ENCODE results near the gene S100A3.
A peak's percentile ranks its signal among the peaks of the same experiment; 100 is the strongest.
"Not testable (repeated sequence)": the region's sequence is repeated elsewhere in the genome, so short reads cannot be mapped to it uniquely, and the experiment has no call there.

S100A3 gene

DNA sequence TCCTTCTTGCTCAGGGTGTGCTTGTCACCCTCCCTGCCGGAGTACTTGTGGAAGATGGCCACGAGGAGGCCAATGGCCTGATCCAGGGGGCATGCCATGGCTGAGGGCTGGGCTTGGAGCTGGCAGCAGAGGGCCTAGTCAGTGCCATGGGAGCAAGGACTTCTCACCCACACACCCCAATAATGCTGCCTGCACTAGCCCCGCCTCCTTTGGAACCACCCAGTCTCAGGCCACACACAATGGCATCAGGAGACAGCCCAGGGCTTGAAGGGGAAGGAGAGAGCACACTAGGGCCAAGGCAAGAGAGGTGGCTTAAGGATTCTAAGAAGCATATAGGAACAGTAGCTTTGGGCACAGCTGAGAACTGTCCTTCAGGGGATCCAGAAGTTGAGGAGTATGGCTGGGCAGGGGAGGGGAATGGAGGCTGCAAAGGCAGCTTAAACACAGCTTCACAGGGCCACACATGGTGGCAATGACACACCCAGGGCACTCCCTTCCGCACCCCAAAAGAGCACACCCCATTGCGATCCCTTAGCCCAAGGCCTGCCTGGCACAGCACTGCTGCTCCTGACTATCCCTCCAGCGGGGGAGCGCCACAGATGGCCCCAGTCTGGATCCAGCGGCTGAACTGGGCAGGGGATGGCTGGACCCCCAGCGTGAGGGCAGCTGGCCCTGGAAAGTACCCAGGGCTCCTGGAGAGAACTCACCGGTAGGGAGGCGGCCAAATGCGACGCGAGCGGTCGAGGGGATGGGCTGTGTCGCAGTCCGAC, 13.6 kb downstream of the S100A3 start, which contains the start of gene S100A6:
Gene S100A6 (minus strand): TSS at position 750 of the 770 bp plus-strand sequence. CDS start 652 bp downstream, at position 98.
- peak in 1 of 2 donors; percentile 21 for DNase-seq (ENCODE audit: low read depth in 2 of 2)

DNA sequence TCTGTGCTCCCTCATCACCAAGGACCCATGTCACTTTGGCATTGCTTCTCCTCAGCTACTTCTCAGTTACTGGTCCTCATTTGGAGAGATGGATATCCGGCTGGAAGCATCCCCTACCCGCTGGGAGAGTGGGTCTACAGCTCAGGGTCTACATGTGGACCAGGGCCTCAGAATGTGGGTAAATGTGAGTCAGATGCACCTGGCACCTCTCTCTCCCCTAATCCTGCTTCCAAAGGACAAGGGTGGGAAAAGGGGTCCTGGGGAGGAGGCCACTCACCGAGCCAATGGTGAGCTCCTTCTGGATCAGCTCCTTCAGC, 14.2 kb downstream of the S100A3 start:
- DNase-seq (ENCODE audit: low read depth in 2 of 2) = no peak

DNA sequence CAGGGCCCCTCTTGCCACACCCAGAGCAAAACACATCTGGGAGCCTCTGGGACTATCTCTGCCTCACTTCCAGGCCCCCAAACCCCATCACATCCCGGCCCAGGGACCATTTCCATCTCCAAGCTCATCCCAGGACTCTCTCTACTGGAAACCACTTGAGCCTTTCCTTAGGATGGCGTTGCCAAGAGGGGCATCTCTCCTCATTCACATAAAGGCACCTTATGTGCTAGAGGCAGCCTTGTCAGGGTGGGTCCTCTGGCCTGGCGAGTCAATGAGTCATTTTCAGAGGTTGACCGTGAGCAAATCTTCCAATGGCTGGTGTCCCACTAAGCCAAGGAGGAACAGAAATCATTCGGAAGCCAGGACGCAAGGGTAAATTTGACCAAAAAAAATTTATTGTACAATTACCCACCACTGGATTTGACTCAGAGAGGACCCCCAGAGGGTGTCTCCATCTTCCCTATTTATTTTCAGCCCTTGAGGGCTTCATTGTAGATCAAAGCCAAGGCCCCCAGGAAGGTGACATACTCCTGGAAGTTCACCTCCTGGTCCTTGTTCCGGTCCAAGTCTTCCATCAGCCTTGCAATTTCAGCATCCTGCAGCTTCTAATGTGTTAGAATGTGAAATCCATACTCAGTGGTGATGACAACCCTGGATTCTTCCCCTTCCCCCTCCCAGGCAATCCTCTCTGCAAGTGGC, 14.7 kb downstream of the S100A3 start:
- no peak for DNase-seq (ENCODE audit: low read depth in 2 of 2)

DNA sequence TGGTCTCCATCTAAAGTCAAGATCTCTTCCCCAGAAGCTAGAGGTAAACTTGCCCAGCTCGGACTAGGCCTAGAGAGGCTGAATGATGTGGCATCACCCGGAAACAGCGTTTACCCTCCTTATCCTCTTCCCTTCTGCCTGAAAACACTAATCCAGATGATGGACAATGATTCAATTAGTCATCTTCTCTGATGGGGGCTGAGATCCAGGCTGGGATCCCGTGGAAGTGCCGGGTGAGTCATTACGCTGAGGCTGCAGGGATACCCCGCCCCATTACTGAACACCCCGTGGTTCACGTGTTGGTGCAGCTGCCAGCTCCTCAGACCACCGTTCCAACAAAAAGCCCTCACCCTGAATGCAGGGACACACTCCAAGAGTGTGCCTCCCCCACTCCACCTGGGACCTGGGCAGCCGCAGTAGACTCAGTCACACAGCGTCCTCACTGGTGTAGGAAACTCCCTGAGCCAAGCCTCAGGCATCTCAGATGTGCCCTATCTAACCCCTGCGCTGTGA, 15.3 kb downstream of the S100A3 start:
- DNase-seq (ENCODE audit: low read depth in 2 of 2) = no peak

DNA sequence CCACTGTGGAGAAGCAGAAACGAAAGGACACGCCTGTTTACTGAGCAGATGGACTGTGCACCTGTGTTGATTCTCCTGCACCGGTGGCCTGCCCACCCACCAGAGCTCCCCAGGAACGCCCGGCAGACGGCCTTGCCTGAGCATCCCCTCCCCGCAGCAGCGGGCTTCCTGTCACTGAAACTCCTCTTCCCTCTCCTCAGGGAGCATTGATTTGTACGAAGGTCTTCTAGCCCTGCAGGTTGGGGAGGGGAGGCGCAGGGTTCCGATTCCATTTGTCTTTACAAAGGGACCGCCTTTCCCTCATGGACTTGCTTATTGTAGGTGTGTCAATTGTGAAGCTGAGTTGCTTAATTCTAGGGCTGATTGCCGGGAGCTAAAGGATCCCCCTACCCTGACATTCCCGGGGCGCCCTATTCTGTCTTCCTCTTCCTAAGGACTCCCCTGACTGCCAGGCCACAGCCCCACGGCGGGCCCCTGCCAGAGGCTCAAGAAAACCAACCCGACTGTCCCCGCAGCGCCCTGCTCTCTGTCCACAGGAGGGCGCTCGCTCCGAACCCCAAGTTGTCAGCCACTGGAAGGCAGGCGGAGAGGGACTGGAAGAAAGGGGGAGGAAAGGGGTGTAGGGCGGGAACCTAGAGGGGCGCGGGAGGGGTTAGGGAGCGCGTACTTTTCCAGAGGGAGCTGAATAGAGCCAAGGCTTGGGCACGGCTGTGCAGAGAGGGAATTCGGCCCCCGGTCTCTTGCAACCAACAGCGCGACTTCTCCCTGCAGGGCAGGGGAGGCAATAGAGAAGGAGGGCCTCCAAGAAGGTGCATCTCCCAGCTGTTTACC, 16.1 kb downstream of the S100A3 start:
- DNase-seq (ENCODE audit: low read depth in 2 of 2) = peak; percentile 48 to 54

DNA sequence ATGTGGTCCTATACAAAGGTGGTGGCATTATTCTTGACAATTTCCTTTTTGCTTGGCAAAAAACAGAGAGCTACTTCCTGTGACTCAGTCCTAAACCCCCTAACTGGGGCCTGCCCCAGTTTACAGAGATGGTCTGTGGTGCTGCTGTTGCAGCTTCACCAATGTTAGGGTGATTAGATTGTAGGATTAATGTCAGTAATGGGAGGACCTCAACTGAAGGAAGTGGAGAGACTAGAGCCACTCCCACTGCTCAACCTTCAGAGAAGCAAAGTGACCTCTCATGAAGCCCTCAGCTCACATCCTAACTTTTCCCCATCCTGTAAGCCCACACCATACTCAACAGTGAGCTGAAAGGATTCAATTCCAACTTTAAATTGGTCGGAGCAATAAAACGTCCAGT, 16.9 kb downstream of the S100A3 start:
- DNase-seq (ENCODE audit: low read depth in 2 of 2) = peak in 1 of 2 donors; percentile 21

DNA sequence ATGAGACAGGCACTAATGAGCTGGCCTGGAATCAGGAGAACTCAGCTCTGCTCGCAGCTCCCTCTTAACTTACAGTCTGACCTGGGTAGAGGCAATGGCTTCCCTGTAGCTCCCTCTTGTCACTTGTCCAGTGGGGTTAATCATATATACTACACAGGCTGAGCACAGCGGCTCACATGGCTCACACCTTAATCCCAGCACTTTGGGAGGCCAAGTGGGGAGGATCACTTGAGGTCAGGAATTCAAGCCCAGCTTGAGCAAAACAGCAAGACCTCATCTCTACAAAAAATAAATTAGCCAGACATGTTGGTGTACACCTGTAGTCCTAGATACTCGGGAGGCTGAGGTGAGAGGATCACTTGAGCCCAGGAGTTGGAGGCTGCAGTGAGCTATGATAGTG, 17.4 kb downstream of the S100A3 start:
- DNase-seq (ENCODE audit: low read depth in 2 of 2) = no peak

DNA sequence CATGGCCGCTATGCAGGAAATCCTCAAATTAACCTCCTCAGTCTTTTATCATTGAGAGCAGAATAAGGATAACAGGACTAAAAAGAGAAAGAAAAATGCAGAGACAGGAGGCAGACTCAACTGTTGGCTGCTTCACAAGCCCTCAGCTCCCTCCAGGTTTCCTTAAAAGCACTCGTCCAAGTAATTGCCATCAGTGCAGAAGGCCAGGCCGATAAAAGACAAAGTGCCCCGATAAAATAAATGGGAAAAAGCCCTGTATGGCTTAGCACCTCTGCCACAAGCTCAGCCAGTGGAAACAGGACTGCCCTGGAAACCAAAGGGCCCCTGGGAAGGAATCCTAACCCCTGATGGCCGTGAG, 21.4 kb downstream of the S100A3 start:
- DNase-seq (ENCODE audit: low read depth in 2 of 2) = no peak

DNA sequence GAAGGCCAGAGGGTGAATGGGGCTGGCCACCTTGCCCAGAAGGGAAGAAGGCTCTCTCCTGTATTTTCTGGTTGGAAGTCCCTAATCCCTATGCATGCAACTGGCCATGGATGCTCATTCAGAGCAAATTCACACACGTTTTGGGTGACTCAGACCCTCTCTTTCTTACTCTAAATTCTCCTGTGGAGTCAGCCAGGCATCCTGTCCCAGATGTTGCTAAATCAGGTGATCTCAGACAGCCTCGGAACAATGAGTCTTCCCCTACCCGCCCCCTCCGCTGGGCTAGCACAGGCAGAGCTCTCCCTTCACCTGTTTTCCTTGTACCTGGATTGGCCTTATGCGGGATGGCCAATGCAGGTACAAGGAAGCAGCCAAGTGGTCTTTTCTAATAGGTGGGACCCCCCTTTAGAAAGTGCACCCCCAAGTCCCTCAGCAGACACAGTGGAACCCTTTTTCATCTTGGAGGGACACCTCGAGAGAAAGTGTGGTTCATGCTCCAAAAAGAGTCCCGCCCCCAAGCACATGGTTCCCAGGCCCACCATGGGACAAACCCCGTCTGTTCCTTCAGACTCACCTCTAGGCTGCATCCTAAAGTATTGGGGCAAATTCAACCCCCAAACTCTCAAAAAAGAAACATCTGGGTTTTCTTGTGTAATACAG, 21.9 kb downstream of the S100A3 start:
- no peak for DNase-seq (ENCODE audit: low read depth in 2 of 2)

DNA sequence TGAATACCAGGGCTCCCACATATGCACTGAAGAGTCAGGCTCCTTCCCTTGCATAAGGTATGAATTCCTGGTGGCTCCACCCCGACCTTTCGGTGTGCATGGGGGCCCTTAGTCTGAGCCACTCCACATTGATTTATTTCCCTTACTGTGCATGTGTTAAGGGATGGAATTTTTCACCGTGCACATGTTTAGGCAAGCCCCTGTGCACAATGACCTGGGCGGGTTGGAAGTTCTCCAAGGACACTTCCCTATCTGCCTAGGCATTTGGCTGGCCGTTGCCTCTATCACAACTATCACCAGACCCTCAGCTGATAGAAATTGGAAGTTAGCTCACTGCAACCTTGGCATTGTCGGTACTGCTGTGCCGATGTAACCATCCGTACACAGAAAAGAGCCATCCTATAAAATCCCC, 22.9 kb downstream of the S100A3 start:
- DNase-seq (ENCODE audit: low read depth in 2 of 2) = no peak

DNA sequence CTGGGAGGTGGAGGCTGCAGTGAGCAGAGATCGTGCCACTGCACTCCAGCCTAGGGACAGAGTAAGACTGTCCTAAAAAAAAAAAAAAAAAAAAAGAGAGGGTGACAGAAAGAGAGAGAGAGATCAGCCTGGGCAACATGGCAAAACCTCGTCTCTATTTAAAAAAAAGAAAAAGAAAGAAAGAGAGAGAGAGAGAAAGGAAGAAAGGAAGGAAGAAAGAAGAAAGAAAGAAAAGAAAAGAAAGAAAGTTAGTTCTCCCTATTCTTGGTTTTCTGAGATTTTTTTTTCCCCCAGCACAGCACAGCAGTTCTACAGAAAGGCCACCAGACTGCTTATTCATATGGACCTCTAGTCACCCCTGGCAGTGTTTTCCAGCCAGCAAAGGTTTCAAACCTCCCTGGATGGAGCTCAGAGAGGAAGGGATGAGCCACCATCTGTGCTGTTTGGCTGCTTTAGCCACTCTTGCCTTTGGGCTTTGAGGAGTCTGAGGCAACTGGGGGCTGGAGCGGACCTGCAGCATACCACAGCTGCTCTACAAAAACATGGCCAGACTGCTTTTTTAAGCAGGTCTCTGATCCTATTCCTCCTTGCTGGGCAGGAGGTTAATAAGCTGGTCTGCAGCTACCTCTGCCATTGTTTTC, 23.9 kb downstream of the S100A3 start:
- DNase-seq (ENCODE audit: low read depth in 2 of 2) = no peak

DNA sequence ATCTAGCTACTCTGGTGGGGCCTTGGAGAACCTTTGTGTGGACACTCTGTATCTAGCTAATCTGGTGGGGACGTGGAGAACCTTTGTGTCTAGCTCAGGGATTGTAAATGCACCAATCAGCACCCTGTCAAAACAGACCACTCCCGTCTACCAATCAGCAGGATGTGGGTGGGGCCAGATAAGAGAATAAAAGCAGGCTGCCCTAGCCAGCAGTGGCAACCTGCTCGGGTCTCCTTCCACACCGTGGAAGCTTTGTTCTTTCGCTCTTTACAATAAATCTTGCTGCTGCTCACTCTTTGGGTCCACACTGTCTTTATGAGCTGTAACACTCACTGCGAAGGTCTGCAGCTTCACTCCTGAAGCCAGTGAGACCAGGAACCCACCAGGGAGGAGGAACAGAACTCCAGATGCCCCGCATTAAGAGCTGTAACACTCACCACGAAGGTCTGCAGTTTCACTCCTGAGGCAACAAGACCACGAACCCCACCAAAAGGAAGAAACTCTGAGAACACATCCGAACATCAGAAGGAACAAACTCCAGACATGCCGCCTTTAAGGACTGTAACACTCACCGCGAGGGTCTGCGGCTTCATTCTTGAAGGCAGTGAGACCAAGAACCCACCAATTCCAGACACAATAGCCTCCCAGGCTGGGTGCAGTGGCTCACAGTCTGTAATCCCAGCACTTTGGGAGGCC, 26.6 kb downstream of the S100A3 start:
- not testable (repeated sequence) for DNase-seq (ENCODE audit: low read depth in 2 of 2)

DNA sequence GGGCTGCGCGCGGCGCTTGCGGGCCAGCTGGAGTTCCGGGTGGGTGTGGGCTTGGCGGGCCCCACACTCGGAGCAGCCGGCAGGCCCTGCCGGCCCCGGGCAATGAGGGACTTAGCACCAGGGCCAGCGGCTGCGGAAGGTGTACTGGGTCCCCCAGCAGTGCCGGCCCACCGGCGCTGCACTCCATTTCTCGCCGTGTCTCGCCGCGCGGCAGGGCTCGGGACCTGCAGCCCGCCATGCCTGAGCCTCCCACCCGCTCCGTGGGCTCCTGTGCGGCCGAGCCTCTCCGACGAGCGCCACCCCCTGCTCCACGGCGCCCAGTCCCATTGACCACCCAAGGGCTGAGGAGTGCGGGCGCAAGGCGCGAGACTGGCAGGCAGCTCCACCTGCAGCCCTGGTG, 27.2 kb downstream of the S100A3 start:
- not testable (repeated sequence) for DNase-seq (ENCODE audit: low read depth in 2 of 2)

DNA sequence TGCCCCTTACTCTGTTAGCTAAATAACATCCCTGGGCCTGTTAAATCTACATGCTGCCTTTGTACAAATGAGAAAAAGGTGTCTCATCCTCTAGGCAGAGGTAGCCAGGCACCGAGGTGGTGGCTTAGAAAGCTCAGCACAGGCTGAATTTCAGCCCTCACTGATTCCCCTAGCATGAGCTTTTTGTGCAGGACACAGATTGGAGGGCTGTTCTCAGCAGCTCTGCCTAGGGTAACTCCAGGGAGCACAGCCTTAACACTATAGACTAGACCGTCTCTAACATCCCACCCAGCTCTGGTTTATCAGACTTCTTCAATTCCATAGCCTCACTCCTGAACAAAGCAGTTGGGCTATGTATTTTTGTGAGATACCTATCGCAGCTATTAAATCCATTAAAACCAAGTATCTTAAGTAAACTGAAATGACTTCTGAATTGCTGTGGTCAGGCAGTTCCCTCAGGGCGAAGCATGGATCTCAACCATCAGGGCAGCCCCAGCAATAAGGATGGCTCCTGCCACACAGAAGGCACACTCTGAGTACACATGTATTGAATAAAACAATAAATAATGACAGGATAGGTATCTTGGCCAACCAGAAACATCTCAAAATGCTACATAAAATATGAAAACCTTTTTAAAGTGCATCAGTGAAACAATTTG, 28.1 kb downstream of the S100A3 start:
- no peak for DNase-seq (ENCODE audit: low read depth in 2 of 2)

DNA sequence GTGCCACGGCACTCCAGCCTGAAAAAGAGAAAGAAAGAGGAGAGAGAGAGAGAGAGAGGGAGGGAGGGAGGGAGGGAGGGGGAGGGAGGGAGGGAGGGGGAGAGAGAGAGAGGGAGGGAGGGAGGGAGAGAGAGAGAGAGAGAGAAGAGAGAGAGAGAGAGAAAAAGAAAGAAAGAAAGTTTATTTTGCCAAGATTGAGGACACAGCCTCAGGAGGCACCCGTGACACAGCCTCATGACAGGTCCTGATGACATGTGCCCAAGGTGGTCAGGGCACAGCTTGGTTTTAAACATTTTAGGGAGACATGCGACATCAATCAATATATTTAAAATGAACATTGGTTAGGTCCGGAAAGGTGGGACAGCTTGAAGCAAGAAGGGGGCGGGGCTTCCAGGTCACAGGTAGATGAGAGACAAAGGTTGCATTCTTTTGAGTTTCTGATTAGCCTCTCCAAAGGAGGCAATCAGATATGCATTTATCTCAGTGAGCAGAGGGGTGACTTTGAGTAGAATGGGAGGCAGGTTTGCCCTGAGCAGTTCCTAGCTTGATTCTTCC, 28.8 kb downstream of the S100A3 start:
- DNase-seq (ENCODE audit: low read depth in 2 of 2) = not testable (repeated sequence)

DNA sequence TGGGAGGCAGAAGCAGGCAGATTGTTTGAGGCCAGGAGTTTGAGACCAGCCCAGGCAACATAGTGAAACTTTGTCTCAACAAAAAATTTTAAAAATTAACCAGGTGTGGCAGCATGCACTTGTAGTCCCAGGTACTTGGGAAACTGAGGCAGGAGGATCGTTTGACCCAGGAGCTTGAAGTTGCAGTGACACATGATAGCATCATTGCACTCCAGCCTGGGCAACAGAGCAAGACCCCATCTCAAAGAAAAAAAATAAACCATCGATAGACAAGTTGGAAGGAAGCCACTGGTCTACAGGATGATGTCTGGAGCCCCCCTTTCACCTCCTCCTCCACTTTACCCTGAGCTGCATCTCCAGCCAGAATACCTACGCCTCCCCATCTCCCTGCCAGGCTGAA, 29.8 kb downstream of the S100A3 start:
- DNase-seq (ENCODE audit: low read depth in 2 of 2) = no peak

DNA sequence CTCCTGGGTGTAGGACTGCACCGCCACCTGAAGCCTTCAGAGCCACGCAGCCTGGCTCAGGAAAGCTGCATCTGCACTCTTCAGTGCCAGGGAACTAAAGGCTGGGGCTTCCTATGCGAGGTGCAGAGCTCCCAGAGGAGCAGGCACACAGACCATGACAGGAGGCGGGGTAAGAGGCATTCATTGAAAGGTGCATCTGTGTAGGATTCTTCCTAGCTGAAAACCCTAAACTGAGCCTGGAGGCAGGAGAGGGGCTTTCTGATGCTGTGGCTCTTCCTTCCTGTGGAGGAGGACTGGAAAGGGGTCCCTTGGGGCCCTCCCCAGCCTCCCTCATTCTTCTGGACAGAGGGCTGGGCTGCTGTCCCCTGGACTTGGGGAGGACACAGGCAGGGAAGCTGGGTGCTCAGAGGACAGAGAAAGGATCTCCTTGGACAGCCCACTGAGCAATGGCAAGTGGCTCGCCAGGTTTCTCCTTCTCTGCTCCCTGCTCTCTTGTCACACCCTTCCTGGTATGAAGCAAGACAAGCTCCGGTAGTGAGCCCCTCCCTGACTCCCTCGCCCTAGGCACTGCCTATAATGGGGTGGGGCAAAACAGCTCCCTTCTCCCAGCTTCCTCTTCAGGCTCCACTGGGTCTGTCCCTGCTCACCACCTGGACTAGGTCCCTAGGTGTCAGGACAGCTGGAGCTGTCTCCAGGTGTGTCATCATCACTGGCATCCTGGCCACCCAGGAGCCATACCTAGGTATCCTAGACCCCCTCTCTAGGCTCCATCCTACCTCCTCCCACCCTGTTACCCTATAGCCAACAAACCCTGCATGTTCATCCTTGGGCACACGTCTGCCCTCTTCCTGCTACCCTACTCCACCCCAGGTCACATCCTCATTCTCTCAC, 33.3 kb downstream of the S100A3 start:
- no peak for DNase-seq (ENCODE audit: low read depth in 2 of 2)

DNA sequence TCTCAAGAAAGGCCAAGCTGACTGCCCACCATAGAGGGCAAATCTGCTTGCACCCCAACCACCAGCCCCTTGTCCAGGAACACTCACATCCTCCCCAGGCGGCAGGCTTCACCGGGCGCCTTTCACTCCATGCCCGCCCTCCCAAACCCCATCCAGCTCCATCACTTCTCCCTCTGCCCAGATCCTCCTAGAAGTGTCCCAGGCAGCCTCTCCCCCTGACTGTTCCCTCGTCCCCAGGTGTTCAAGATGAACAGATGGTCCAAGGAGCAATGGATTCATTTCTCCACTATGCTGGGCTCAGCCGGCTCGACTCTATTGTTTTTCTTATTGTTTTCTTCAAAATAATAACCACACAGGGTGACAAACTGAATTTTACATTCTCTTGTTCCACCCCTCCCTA, 35.4 kb downstream of the S100A3 start:
- no peak for DNase-seq (ENCODE audit: low read depth in 2 of 2)

DNA sequence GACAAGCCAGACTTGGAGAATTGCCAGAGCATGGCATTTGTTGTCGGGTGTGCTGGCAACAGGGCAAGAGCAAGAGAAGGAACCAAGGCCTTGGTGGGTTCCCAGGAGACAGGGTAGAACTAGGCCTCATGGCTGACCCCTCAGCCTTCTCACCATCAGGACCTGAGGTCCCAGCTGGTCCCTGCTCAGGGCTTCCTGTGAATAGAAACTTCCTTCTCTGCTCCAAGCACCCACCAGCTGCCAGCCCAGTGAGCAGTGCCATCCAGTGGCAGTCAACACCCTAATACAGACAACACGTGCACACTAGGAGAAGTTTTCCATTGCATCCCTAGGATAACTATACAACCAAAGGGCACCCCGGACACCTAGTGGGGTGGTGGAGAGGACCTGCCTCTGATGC, 36.0 kb downstream of the S100A3 start:
- DNase-seq (ENCODE audit: low read depth in 2 of 2) = no peak

Data from stimulated activated CD8-positive, alpha-beta memory T cell treated with anti-CD3 and anti-CD28 coated beads, Interleukin-7, amount 100 ng/mL, for 4 hours (primary cell).